Retinal pigment epithelial cell (primary cell): ENCODE data around the gene FKBP10.

Experiments used
- DNase-seq: peaks from one replicate; pipeline ENCODE4 v3.0.0-alpha.2; 2010; ENCODE audit warnings: low read depth
- H3K4me3 ChIP-seq: 2 replicates; pipeline ENCODE4 v1.5.1; 2011; ENCODE audit warnings: mild to moderate bottlenecking, low read length, control low read depth, moderate library complexity
- TF ChIP-seq, protein P1 (sequence below): conservative IDR thresholded peaks from 2 replicates; pipeline ENCODE4 v1.5.1; 2011; ENCODE audit warnings: low read depth, low read length, control low read depth, inconsistent platforms

Gene FKBP10

DNA sequence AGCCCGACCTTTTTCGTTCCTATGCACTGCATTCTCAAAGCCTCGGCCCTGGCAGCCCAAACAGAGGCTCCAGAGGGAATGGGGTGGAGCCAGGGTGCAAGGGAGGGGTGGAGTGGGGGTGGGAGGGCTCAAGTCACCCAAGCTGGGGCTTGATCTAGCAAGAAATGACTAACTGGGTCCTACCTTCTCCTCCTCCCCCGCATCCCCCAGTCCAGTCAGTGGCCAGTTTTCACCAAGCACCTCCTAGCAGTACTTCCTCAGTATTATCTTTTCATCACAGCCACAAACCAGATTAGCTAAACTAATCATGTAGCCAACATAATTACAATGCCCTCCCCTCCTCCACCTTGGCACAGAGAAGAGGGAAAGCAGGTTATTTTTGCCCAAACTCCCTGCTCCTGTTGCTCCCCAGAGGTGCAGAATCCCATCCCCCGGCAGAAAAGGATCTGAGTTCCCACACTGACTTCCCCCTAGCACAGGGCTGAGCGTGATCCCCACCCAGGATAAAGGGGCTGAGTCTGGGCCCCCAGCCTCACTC, 28.5 kb upstream of the FKBP10 start:
- TF ChIP-seq, protein P1, sequence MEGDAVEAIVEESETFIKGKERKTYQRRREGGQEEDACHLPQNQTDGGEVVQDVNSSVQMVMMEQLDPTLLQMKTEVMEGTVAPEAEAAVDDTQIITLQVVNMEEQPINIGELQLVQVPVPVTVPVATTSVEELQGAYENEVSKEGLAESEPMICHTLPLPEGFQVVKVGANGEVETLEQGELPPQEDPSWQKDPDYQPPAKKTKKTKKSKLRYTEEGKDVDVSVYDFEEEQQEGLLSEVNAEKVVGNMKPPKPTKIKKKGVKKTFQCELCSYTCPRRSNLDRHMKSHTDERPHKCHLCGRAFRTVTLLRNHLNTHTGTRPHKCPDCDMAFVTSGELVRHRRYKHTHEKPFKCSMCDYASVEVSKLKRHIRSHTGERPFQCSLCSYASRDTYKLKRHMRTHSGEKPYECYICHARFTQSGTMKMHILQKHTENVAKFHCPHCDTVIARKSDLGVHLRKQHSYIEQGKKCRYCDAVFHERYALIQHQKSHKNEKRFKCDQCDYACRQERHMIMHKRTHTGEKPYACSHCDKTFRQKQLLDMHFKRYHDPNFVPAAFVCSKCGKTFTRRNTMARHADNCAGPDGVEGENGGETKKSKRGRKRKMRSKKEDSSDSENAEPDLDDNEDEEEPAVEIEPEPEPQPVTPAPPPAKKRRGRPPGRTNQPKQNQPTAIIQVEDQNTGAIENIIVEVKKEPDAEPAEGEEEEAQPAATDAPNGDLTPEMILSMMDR: no peak
- no peak for DNase-seq
- H3K4me3 ChIP-seq: peak overlapping the region; percentile 65

DNA sequence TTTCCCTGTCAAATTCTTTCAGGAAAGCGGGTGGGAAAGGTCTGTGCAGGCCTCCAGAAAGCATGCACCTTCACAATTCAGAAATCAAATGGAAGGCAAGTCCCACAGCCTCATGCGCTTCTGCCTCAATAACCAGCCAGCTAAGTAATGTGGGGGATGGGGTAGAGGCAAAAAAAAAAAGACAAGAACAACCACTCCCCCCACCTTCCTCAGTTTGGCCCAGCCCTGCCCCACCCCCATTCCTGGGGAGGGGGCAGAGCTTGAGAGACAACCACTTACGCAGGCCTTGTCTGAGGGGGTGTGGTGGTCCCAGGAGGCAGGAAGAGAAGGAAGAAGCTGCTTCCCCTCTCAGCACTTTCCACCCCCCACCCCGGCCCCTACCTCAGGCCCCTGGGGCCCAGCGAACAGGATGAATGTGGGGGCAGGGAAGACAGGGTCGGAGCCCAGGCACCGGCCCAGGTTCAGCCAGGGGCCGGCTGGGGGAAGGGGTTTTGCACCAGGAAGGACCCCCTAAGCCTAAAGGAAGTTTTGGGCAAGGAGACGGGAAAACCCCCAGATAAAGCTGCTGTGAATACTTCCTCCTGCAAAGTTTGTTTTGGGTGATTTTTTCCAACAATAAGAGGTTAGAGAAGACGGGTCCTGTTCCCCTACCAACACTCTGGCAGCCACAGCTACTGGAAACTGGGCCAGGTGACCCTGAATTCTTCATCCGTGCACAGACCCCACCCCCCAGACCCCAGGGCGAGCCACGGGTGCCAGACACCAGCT, 27.5 kb upstream of the FKBP10 start:
- H3K4me3 ChIP-seq: peak overlapping the region; percentile 65
- no peak for DNase-seq
- TF ChIP-seq, protein P1: no peak

DNA sequence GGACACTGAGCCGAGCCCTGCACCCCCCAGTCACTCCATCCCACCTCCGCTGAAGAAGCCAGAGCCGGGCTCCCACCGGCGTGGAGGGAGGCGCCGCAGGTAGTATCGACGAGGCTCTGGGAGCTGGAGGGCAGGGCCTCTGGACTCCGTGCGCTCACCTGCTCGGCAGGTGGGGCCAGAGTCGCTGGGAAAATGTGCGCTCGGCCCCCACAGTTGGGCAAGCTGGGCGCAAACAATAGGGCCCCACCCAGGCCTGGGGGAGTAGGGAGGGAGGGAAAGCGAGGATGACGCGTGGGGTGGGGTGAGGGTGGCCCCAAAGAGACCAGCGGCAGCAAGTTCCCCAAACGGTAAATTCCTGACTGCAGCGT, 27.0 kb upstream of the FKBP10 start:
- TF ChIP-seq, protein P1: no peak
- H3K4me3 ChIP-seq: peak overlapping the region; percentile 65
- DNase-seq: no peak

DNA sequence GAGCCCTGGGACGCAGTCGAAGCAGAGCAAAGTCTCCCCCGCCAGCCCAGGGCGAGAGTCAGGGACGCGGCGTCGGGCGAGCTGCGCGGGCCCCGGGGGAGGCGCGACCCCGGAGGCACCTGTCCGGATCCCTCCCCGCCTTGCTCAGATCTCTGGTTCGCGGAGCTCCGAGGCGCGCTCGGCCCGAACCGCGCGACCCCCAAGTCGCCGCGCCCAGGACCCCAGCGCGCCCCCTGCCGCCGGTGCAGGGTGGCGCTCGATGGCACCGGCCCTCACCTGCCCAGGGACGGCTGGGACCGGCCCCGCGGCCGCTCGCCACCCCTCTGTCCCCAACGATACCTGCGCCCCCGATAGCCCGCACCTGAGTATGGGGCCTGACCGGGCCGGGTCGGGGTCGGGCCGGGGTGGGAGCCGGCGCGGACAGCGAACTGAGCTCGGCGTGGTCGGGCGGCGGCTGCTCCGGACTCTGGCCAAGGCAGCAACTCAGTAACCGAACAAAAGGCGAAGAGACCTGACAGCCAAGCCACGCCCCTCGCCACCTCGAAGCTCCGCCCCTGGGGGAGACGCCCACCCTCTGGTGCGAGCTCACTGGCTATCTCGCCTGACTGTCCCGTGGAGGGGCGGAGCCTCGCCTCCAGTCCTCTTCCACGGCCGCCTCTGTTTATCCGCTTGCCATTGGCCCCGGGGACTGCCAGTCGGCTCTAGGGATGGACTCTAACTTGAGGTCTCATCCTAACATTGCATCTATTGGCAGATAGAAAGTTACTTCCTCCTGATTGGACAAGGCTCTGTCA, 26.4 kb upstream of the FKBP10 start, which contains the start of gene JUP:
JUP (minus strand) TSS at position 485 of the 794 bp plus-strand sequence. CDS start 14,857 bp downstream, outside the sequence.
- peak; percentile 98 for DNase-seq
- TF ChIP-seq, protein P1: no peak
- H3K4me3 ChIP-seq: peak within 1 kb of the TSS; percentile 65

DNA sequence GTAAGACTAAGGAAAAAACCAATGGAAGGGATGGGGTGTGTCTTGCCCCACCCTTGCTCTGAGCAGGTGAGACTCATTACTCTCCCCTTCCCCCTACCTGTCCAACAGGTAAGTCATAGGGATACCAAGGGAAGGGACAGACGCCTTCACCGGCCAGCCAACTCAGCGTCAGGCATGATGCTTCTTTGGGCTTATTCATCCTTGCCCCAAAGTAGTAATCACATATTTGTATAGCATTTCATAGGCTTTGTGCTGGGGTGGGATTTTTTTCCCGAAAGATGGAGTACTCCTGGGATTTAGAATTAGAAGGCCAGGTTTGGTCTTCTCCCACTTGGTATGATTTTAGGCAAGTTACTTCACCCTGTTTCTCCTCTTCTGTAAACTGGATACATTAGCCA, 25.8 kb upstream of the FKBP10 start:
- TF ChIP-seq, protein P1: no peak
- H3K4me3 ChIP-seq: no peak overlapping the region
- no peak for DNase-seq

DNA sequence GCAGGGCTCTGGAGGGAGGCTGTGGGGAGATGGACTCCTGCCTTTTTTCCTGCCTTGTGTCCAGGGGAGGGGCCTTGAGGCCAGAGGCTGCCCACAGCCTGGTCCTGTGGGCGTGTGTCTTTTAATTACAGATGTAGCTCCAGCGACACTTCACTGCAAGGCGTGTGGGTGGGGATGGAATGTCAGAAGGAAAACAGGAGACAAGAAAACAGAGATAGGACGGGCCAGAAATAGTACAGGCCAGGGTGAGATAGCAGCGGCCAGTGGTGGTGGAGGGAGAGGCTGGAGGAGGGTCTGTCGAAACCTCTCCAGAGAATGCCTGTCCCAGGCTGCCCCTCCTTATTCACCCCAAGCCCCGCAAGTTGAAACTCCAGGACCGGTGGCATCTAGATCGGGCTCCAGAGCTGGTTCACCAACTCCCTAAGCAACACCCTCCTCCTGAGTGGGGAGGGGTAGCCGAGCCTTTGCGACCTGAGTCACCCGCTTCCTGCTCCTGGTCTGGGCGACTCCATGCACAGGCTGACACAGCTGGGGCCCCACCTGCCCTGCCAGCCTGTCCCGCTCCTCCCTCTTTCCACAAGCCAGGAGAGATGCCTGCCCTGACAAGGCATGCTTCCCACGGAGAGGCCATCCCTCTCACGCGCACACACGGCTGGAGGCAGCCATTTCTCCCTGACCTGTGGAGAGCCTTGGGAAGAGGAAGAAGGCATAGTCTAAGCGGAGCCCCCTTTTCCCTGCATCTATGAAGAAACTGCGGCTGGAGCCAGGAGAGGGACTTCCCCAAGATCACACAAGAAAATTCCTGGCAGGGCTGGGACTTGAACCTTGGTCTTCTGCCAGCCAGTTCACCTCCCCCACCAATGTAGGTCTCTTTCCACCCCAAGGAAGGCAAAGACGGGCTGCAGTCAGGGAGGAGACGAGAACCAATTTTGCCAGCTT, 19.7 kb upstream of the FKBP10 start:
- no peak for DNase-seq
- TF ChIP-seq, protein P1: no peak
- peak overlapping the region; percentile 11 for H3K4me3 ChIP-seq
